IPS-18a (cell line): Measurements from ENCODE around the gene NIN.

Experiments
- H3K27ac ChIP-seq: one replicate; pipeline ENCODE4 v1.5.1; 2013; ENCODE audit warnings: low read length
- H3K27me3 ChIP-seq: one replicate; pipeline ENCODE4 v1.6.1; 2013; ENCODE audit warnings: mild to moderate bottlenecking, low read length; ENCODE audit not compliant: control insufficient read depth, insufficient read depth
- H3K36me3 ChIP-seq: one replicate; pipeline ENCODE4 v1.6.1; 2013; ENCODE audit warnings: low read depth, low read length; ENCODE audit not compliant: control insufficient read depth
- H3K4me1 ChIP-seq: one replicate; pipeline ENCODE4 v1.6.1; 2013; ENCODE audit warnings: low read depth, low read length; ENCODE audit not compliant: control insufficient read depth
- H3K4me3 ChIP-seq: one replicate; pipeline ENCODE4 v1.5.1; 2013; ENCODE audit warnings: low read length
- H3K9ac ChIP-seq: one replicate; pipeline ENCODE4 v1.6.1; 2013; ENCODE audit warnings: mild to moderate bottlenecking, low read length, moderate library complexity
- H3K9me3 ChIP-seq: one replicate; pipeline ENCODE4 v1.6.1; 2013; ENCODE audit warnings: low read depth, low read length; ENCODE audit not compliant: control insufficient read depth

The NIN gene

GRCh38 chr14:50830932-50831725 lies at the start of gene NIN:
Gene NIN (minus strand): TSS chr14:50831162. CDS start chr14:50822056, 9,106 bp downstream.
- Histone ChIP-seq H3K9me3 (no peaks in the 10 kb centered on the region), H3K27me3 (peaks cover 74% of the 10 kb centered on the region), H3K9ac (peak within 1 kb of the TSS; percentile 67), H3K4me3 (peak within 1 kb of the TSS; percentile 82), H3K27ac (no peak within 1 kb of the TSS), H3K4me1 (peaks cover 27% of the 10 kb centered on the region), H3K36me3 (no peaks in the 10 kb centered on the region)

GRCh38 chr14:50875359-50876070 lies 44.6 kb upstream of the NIN start:
- no peaks in the 10 kb centered on the region for H3K9me3 ChIP-seq
- peaks cover 40% of the 10 kb centered on the region for H3K27me3 ChIP-seq
- H3K9ac ChIP-seq = no peak overlapping the region
- H3K36me3 ChIP-seq = no peaks in the 10 kb centered on the region
- H3K4me3 ChIP-seq = no peak overlapping the region
- no peak overlapping the region for H3K27ac ChIP-seq
- H3K4me1 ChIP-seq = peaks cover 10% of the 10 kb centered on the region

GRCh38 chr14:50874757-50875156 lies 43.8 kb upstream of the NIN start:
- Histone ChIP-seq H3K27me3 (peaks cover 44% of the 10 kb centered on the region), H3K4me1 (peaks cover 10% of the 10 kb centered on the region), H3K9ac (no peak overlapping the region), H3K9me3 (no peaks in the 10 kb centered on the region), H3K4me3 (no peak overlapping the region), H3K27ac (no peak overlapping the region), H3K36me3 (no peaks in the 10 kb centered on the region)

GRCh38 chr14:50871914-50872732 lies 41.2 kb upstream of the NIN start, which contains the start of gene ABHD12B:
Gene ABHD12B (plus strand): TSS chr14:50872053. CDS start chr14:50872175, 122 bp downstream.
- Histone ChIP-seq H3K4me3 (peak within 1 kb of the TSS; percentile 40), H3K36me3 (no peaks in the 10 kb centered on the region), H3K9ac (no peak within 1 kb of the TSS), H3K4me1 (peaks cover 10% of the 10 kb centered on the region), H3K27me3 (peaks cover 44% of the 10 kb centered on the region), H3K9me3 (no peaks in the 10 kb centered on the region), H3K27ac (no peak within 1 kb of the TSS)

- Histone ChIP-seq H3K27ac (no peak overlapping the region), H3K9me3 (no peaks in the 10 kb centered on the region), H3K36me3 (no peaks in the 10 kb centered on the region), H3K9ac (no peak overlapping the region), H3K4me1 (peaks cover 10% of the 10 kb centered on the region), H3K27me3 (peaks cover 44% of the 10 kb centered on the region), H3K4me3 (no peak overlapping the region)
Observed at GRCh38 chr14:50871228-50871627, 40.3 kb upstream of the NIN start.

GRCh38 chr14:50865391-50866076 lies 34.6 kb upstream of the NIN start:
- Histone ChIP-seq H3K4me3 (no peak overlapping the region), H3K9ac (no peak overlapping the region), H3K27ac (no peak overlapping the region), H3K9me3 (no peaks in the 10 kb centered on the region), H3K4me1 (peaks cover 9% of the 10 kb centered on the region), H3K36me3 (no peaks in the 10 kb centered on the region), H3K27me3 (peaks cover 4% of the 10 kb centered on the region)

- H3K27ac ChIP-seq = no peak overlapping the region
- H3K27me3 ChIP-seq = no peaks in the 10 kb centered on the region
- H3K9me3 ChIP-seq = no peaks in the 10 kb centered on the region
- H3K36me3 ChIP-seq = no peaks in the 10 kb centered on the region
- peaks cover 14% of the 10 kb centered on the region for H3K4me1 ChIP-seq
- H3K4me3 ChIP-seq = no peak overlapping the region
- no peak overlapping the region for H3K9ac ChIP-seq
Observed at GRCh38 chr14:50864946-50865345, 34.0 kb upstream of the NIN start.

GRCh38 chr14:50864237-50864636 lies 33.3 kb upstream of the NIN start:
- no peaks in the 10 kb centered on the region for H3K36me3 ChIP-seq
- no peak overlapping the region for H3K9ac ChIP-seq
- H3K4me3 ChIP-seq = no peak overlapping the region
- H3K4me1 ChIP-seq = peaks cover 19% of the 10 kb centered on the region
- no peak overlapping the region for H3K27ac ChIP-seq
- no peaks in the 10 kb centered on the region for H3K9me3 ChIP-seq
- no peaks in the 10 kb centered on the region for H3K27me3 ChIP-seq

- Histone ChIP-seq H3K9me3 (no peaks in the 10 kb centered on the region), H3K4me1 (peaks cover 19% of the 10 kb centered on the region), H3K4me3 (no peak overlapping the region), H3K27me3 (no peaks in the 10 kb centered on the region), H3K27ac (no peak overlapping the region), H3K36me3 (no peaks in the 10 kb centered on the region), H3K9ac (no peak overlapping the region)
Observed at GRCh38 chr14:50862036-50862570, 31.1 kb upstream of the NIN start.

- Histone ChIP-seq H3K27ac (no peak overlapping the region), H3K36me3 (no peaks in the 10 kb centered on the region), H3K27me3 (no peaks in the 10 kb centered on the region), H3K9me3 (no peaks in the 10 kb centered on the region), H3K4me1 (peaks cover 19% of the 10 kb centered on the region), H3K9ac (peak overlapping the region; percentile 44), H3K4me3 (no peak overlapping the region)
Observed at GRCh38 chr14:50860478-50861086, 29.6 kb upstream of the NIN start.
